Parathyroid adenoma (tissue), 2 donors: ENCODE results near the gene AREG.

Experiments
- H2AFZ ChIP-seq: fragments of 300-600 bp; sonication (generic); one replicate; pipeline ENCODE4 v1.7.0; 2017; ENCODE audit warnings: antibody characterized with exemption, mild to moderate bottlenecking
- H3K27ac ChIP-seq: fragments of 300-600 bp; sonication (generic); one replicate; pipeline ENCODE4 v1.7.0; 2017
- H3K27me3 ChIP-seq: fragments of 300-600 bp; sonication (generic); one replicate; pipeline ENCODE4 v1.7.0; 2017; ENCODE audit warnings: low read length; ENCODE audit not compliant: control insufficient read depth, insufficient read depth
- H3K36me3 ChIP-seq: fragments of 300-600 bp; sonication (generic); one replicate; pipeline ENCODE4 v1.7.0; 2017; ENCODE audit warnings: low read length; ENCODE audit not compliant: control insufficient read depth, insufficient read depth
- H3K4me1 ChIP-seq: fragments of 300-600 bp; sonication (generic); one replicate; pipeline ENCODE4 v1.7.0; 2017; ENCODE audit warnings: control low read depth
- H3K4me2 ChIP-seq: fragments of 300-600 bp; sonication (generic); one replicate; pipeline ENCODE4 v1.7.0; 2017; ENCODE audit warnings: low read length
- H3K4me3 ChIP-seq: fragments of 300-600 bp; sonication (generic); one replicate; pipeline ENCODE4 v1.7.0; 2017; ENCODE audit warnings: low read depth, low read length
- H3K79me2 ChIP-seq: fragments of 300-600 bp; sonication (generic); one replicate; pipeline ENCODE4 v1.7.0; 2017; ENCODE audit warnings: control low read depth
- H3K9ac ChIP-seq: fragments of 300-600 bp; sonication (generic); one replicate; pipeline ENCODE4 v1.7.0; 2017; ENCODE audit warnings: mild to moderate bottlenecking
- H3K9me3 ChIP-seq: fragments of 300-600 bp; sonication (generic); one replicate; pipeline ENCODE4 v1.7.0; 2017; ENCODE audit warnings: low read length; ENCODE audit not compliant: control insufficient read depth
- CTCF ChIP-seq: fragments of 300-600 bp; sonication (generic); IDR thresholded peaks from one replicate; pipeline ENCODE4 v1.7.0; 2017; ENCODE audit warnings: antibody characterized with exemption, mild to moderate bottlenecking
- donor health status: primary hyperparathyroidism.

The AREG gene

GRCh38 chr4:74490736-74491135 lies 45.8 kb downstream of the AREG start:
- H3K27me3 ChIP-seq: no peaks in the 10 kb centered on the region
- no peaks in the 10 kb centered on the region for H3K9me3 ChIP-seq
- H3K4me3 ChIP-seq: no peak overlapping the region
- no peak overlapping the region for H3K4me2 ChIP-seq
- H2AFZ ChIP-seq: no peak overlapping the region
- H3K9ac ChIP-seq: no peak overlapping the region
- no peak overlapping the region for H3K27ac ChIP-seq
- H3K36me3 ChIP-seq: no peaks in the 10 kb centered on the region
- no peak for TF ChIP-seq CTCF
- no peaks in the 10 kb centered on the region for H3K4me1 ChIP-seq
- H3K79me2 ChIP-seq: no peaks in the 10 kb centered on the region

GRCh38 chr4:74499986-74500781 lies 55.2 kb downstream of the AREG start:
- Histone ChIP-seq H3K9ac (no peak overlapping the region), H3K79me2 (no peaks in the 10 kb centered on the region), H3K27me3 (no peaks in the 10 kb centered on the region), H3K9me3 (no peaks in the 10 kb centered on the region), H3K4me3 (no peak overlapping the region), H3K4me2 (no peak overlapping the region), H2AFZ (no peak overlapping the region), H3K4me1 (no peaks in the 10 kb centered on the region), H3K27ac (no peak overlapping the region), H3K36me3 (no peaks in the 10 kb centered on the region)
- TF ChIP-seq CTCF: no peak

- H3K4me3 ChIP-seq: no peak overlapping the region
- H3K27me3 ChIP-seq: no peaks in the 10 kb centered on the region
- H3K4me1 ChIP-seq: no peaks in the 10 kb centered on the region
- H3K27ac ChIP-seq: no peak overlapping the region
- no peak overlapping the region for H2AFZ ChIP-seq
- no peak for TF ChIP-seq CTCF
- H3K9me3 ChIP-seq: no peaks in the 10 kb centered on the region
- no peaks in the 10 kb centered on the region for H3K36me3 ChIP-seq
- H3K4me2 ChIP-seq: no peak overlapping the region
- H3K9ac ChIP-seq: no peak overlapping the region
- H3K79me2 ChIP-seq: no peaks in the 10 kb centered on the region
Observed at GRCh38 chr4:74501579-74501978, 56.6 kb downstream of the AREG start.

- Histone ChIP-seq H3K27ac (no peak overlapping the region), H3K9ac (no peak overlapping the region), H3K4me1 (no peaks in the 10 kb centered on the region), H3K4me2 (no peak overlapping the region), H3K36me3 (no peaks in the 10 kb centered on the region), H3K4me3 (no peak overlapping the region), H3K9me3 (no peaks in the 10 kb centered on the region), H3K79me2 (no peaks in the 10 kb centered on the region), H2AFZ (no peak overlapping the region), H3K27me3 (no peaks in the 10 kb centered on the region)
- no peak for TF ChIP-seq CTCF
Observed at GRCh38 chr4:74503580-74503979, 58.6 kb downstream of the AREG start.

- no peaks in the 10 kb centered on the region for H3K9me3 ChIP-seq
- H3K4me2 ChIP-seq: no peak overlapping the region
- H3K79me2 ChIP-seq: no peaks in the 10 kb centered on the region
- no peaks in the 10 kb centered on the region for H3K27me3 ChIP-seq
- H3K27ac ChIP-seq: no peak overlapping the region
- no peaks in the 10 kb centered on the region for H3K4me1 ChIP-seq
- TF ChIP-seq CTCF: no peak
- H2AFZ ChIP-seq: no peak overlapping the region
- no peaks in the 10 kb centered on the region for H3K36me3 ChIP-seq
- H3K9ac ChIP-seq: no peak overlapping the region
- H3K4me3 ChIP-seq: no peak overlapping the region
Observed at GRCh38 chr4:74504212-74504611, 59.3 kb downstream of the AREG start.
